Endothelial cell of umbilical vein (primary cell): ENCODE data around the gene HSP90AB1. TPM values are rescaled to one million over a fixed set of nuclear protein-coding genes. Genes with fewer than 3 reads are reported as not detected.

Experiments
- BruUV-seq: library from RNA; stranded (reverse); fragments of 400-500 nt; replicated peaks from 2 replicates; lab custom pipeline; 2021; lab: Mats Ljungman, UMichigan
- CTCF ChIA-PET: fragments of 300-600, 350-600 bp; sonication (Branson Sonifier 250); formaldehyde crosslinking; loops from one replicate; lab custom pipeline; 2021; ENCODE audit warnings: antibody characterized with exemption, inconsistent platforms; lab: Charles Lee
- POLR2A ChIA-PET: fragments of 300-600, 350-600 bp; sonication (Branson Sonifier 250); formaldehyde crosslinking; loops from one replicate; lab custom pipeline; 2021; ENCODE audit warnings: antibody characterized with exemption, inconsistent platforms; lab: Charles Lee
- DNase-seq: peaks from one replicate; pipeline ENCODE4 v3.0.0-alpha.2; 2011; ENCODE audit warnings: low read depth, low spot score
- FAIRE-seq: peaks from 2 replicates; lab custom pipeline; 2011; peaks lifted over from hg19 to GRCh38; lab: Jason Lieb, UNC
- H2AFZ ChIP-seq: 2 replicates; pipeline ENCODE4 v1.6.0; 2012; ENCODE audit warnings: low read depth, low read length, control low read depth, inconsistent platforms
- H3K27ac ChIP-seq: 2 replicates; pipeline ENCODE4 v1.5.1; 2011; ENCODE audit warnings: low read depth, mild to moderate bottlenecking, control low read depth, low read length, moderate library complexity; ENCODE audit not compliant: insufficient read depth
- H3K27me3 ChIP-seq, 2 experiments: 2 replicates each; pipeline versions ENCODE4 v1.6.0 to v1.6.1; 2011; ENCODE audit warnings: low read length in 2 of 2, mixed read lengths in 1 of 2; ENCODE audit not compliant: control insufficient read depth in 2 of 2, insufficient read depth in 2 of 2
- H3K36me3 ChIP-seq, 2 experiments: 2 replicates in 1 of 2; 3 replicates in 1 of 2; pipeline ENCODE4 v1.5.1; 2011; ENCODE audit warnings: low read length in 2 of 2, mild to moderate bottlenecking in 1 of 2, moderate library complexity in 1 of 2; ENCODE audit not compliant: control insufficient read depth in 2 of 2, insufficient read depth in 2 of 2; ENCODE audit errors: extremely low read depth in 1 of 2
- H3K4me1 ChIP-seq: 3 replicates; pipeline ENCODE4 v1.5.1; 2011; ENCODE audit warnings: mild to moderate bottlenecking, low read length; ENCODE audit not compliant: control insufficient read depth, insufficient read depth; ENCODE audit errors: extremely low read depth
- H3K4me2 ChIP-seq: 2 replicates; pipeline ENCODE4 v1.6.1; 2011; ENCODE audit warnings: low read length, control low read depth, mixed read lengths; ENCODE audit not compliant: insufficient read depth
- H3K4me3 ChIP-seq, 3 experiments: fragments of 200-600 bp in 1 of 3; sonication (generic), shearing (Covaris generic) in 1 of 3; replicated peaks in 1 of 3; 2 replicates each; pipeline ENCODE4 v1.5.1; 2011 to 2016; ENCODE audit warnings: control low read depth in 3 of 3, low read length in 3 of 3, mild to moderate bottlenecking in 2 of 3, inconsistent platforms in 1 of 3, low read depth in 1 of 3, moderate library complexity in 1 of 3; ENCODE audit not compliant: insufficient read depth in 1 of 3
- H3K79me2 ChIP-seq: 2 replicates; pipeline ENCODE4 v1.6.0; 2012; ENCODE audit warnings: low read length, inconsistent platforms; ENCODE audit not compliant: control insufficient read depth, insufficient read depth
- H3K9ac ChIP-seq: replicated peaks from 2 replicates; pipeline ENCODE3; 2011; ENCODE audit warnings: low read length, control low read depth; ENCODE audit not compliant: insufficient read depth; ENCODE audit errors: extremely low read depth
- H3K9me1 ChIP-seq: replicated peaks from 3 replicates; pipeline ENCODE4 v1.6.0; 2011; ENCODE audit warnings: mild to moderate bottlenecking, low read length; ENCODE audit not compliant: control insufficient read depth, insufficient read depth; ENCODE audit errors: extremely low read depth
- H3K9me3 ChIP-seq: replicated peaks from 2 replicates; pipeline ENCODE4 v1.5.1; 2012; ENCODE audit warnings: low read length, inconsistent platforms; ENCODE audit not compliant: control insufficient read depth, insufficient read depth
- H4K20me1 ChIP-seq: replicated peaks from 2 replicates; pipeline ENCODE3; 2011; ENCODE audit warnings: mild to moderate bottlenecking, low read length; ENCODE audit not compliant: control insufficient read depth, insufficient read depth; ENCODE audit errors: extremely low read depth
- CTCF ChIP-seq, 2 donors: IDR thresholded peaks; 1 replicate in 1 of 2; 2 replicates in 1 of 2; pipeline ENCODE4 v1.5.1; 2011; ENCODE audit warnings: low read length in 2 of 2, mild to moderate bottlenecking in 2 of 2, moderate library complexity in 2 of 2, control low read depth in 1 of 2, inconsistent platforms in 1 of 2, low read depth in 1 of 2; ENCODE audit not compliant: insufficient read depth in 1 of 2; ENCODE audit errors: extremely low read depth in 1 of 2
- EZH2 ChIP-seq: IDR thresholded peaks from 2 replicates; pipeline ENCODE4 v1.6.1; 2012; ENCODE audit warnings: borderline replicate concordance, low read depth, mild to moderate bottlenecking, moderate library complexity, low read length, inconsistent platforms; ENCODE audit not compliant: severe bottlenecking
- FOS ChIP-seq: IDR thresholded peaks from 2 replicates; pipeline ENCODE4 v1.6.1; 2011; ENCODE audit warnings: mild to moderate bottlenecking, low read length, moderate library complexity, borderline replicate concordance; ENCODE audit not compliant: insufficient read depth
- GATA2 ChIP-seq: IDR thresholded peaks from 2 replicates; pipeline ENCODE4 v1.7.0; 2011; ENCODE audit warnings: low read depth, mild to moderate bottlenecking, moderate library complexity, mixed read lengths, low read length; ENCODE audit not compliant: insufficient read length, insufficient read depth
- JUN ChIP-seq: IDR thresholded peaks from 2 replicates; pipeline ENCODE4 v1.6.1; 2011; ENCODE audit warnings: borderline replicate concordance, low read depth; ENCODE audit not compliant: insufficient read length, insufficient read depth
- MAX ChIP-seq: IDR thresholded peaks from 2 replicates; pipeline ENCODE4 v1.6.1; 2011; ENCODE audit not compliant: insufficient read depth, insufficient read length
- MYC ChIP-seq: IDR thresholded peaks from one replicate; pipeline ENCODE4 v1.6.1; 2011; ENCODE audit warnings: mild to moderate bottlenecking, low read depth, low read length
- POLR2A ChIP-seq: IDR thresholded peaks from 2 replicates; pipeline ENCODE4 v1.6.1; 2012; ENCODE audit warnings: low read depth, mild to moderate bottlenecking, control low read depth, low read length
- POLR2AphosphoS5 ChIP-seq: IDR thresholded peaks from 2 replicates; pipeline ENCODE4 v1.6.1; 2012; ENCODE audit warnings: low read depth, mild to moderate bottlenecking, control low read depth, low read length, moderate library complexity; ENCODE audit not compliant: insufficient read depth
- dilution Hi-C: fragments of 300-500 bp; cut with MboI; formaldehyde crosslinking; loops from one replicate; pipeline ENCODE4 v1.15.0; 2019; ENCODE audit warnings: low sequenced_read_pairs; ENCODE audit not compliant: extremely low pct_ligation_motif_present
- intact Hi-C: fragments of 100-400 bp; cut with micrococcal nuclease; formaldehyde crosslinking; loops from one replicate; pipeline ENCODE4 v1.10.0; 2022
- polyA plus RNA-seq, 4 experiments: library from polyadenylated mRNA; depleted of rRNA in 3 of 4; stranded (reverse) in 3 of 4; unstranded in 1 of 4; fragments of >200 nt; gene quantifications; 2 replicates each; pipeline versions ENCODE4 v1.2.1 to v1.2.3, GENCODE V29; 2011 to 2012; ENCODE audit warnings: missing spikeins in 1 of 4
- total RNA-seq: library from RNA; stranded (reverse); gene quantifications from 2 replicates; pipeline ENCODE4 v1.2.3, GENCODE V29; 2021

The HSP90AB1 gene
- total and polyA plus RNA-seq, 2 donors (not counting 3 experiments of a cell fraction or from before 2014, with no cell fraction given) = 824 to 1,201 TPM

- FAIRE-seq = no peak
Measured at GRCh38 chr6:44284121-44284520, 37.2 kb downstream of the HSP90AB1 start.

More at GRCh38 chr6:44284121-44284520, 37.2 kb downstream of the HSP90AB1 start:
- H3K9me1 ChIP-seq = no peaks in the 10 kb centered on the region
- dilution Hi-C loops (no loop called here), intact Hi-C loops (no loop called here)
- H3K36me3 ChIP-seq = no peaks in the 10 kb centered on the region
- peaks cover 5 to 6% of the 10 kb centered on the region in 2 experiments for H3K27me3 ChIP-seq
- H3K4me1 ChIP-seq = no peaks in the 10 kb centered on the region
- H3K9ac ChIP-seq = no peak overlapping the region
- BruUV-seq = no TSS peak
- H3K9me3 ChIP-seq = no peaks in the 10 kb centered on the region
- TF ChIP-seq GATA2 = no peak
- TF ChIP-seq MYC = no peak
- TF ChIP-seq POLR2AphosphoS5 = no peak
- no peak for TF ChIP-seq POLR2A
- no peak for TF ChIP-seq MAX
- TF ChIP-seq JUN = no peak
- no peak for TF ChIP-seq EZH2
- TF ChIP-seq FOS = no peak
- no peak for TF ChIP-seq CTCF (IDR thresholded peaks at IDR 0.05; ENCODE audit: extremely low read depth in 1 of 2, insufficient read depth in 1 of 2, low read depth in 1 of 2, low read length in 2 of 2)
- POLR2A ChIA-PET = no interaction called here
- CTCF ChIA-PET = interaction anchor here (1.0 to 1.4 kb wide), 4 partner anchors 12 to 55 kb away, joined by 3 to 7 read pairs (median 4); no protein-coding TSS in a partner anchor
- no peak overlapping the region for H3K27ac ChIP-seq
- no peak for DNase-seq
- H2AFZ ChIP-seq = no peak overlapping the region
- H3K79me2 ChIP-seq = no peaks in the 10 kb centered on the region
- H3K4me2 ChIP-seq = no peak overlapping the region
- H4K20me1 ChIP-seq = no peaks in the 10 kb centered on the region
- H3K4me3 ChIP-seq = no peak overlapping the region
